Vagina (tissue), 2 donors: ENCODE results near the gene CCDC183. TPM values are rescaled to one million over a fixed set of nuclear protein-coding genes. Genes with fewer than 3 reads are reported as not detected.

ENCODE experiments used
- DNase-seq, 2 donors: peaks; one replicate each; pipeline ENCODE4 v3.0.0-alpha.2; 2017; ENCODE audit errors: extremely low spot score in 2 of 2
- H3K27ac ChIP-seq: fragments of 200-600 bp; sonication (generic); one replicate; pipeline ENCODE4 v1.5.1; 2019
- H3K27me3 ChIP-seq: fragments of 200-600 bp; sonication (generic); one replicate; pipeline ENCODE4 v1.5.1; 2019
- H3K36me3 ChIP-seq, 2 donors: fragments of 200-600 bp; sonication (generic); one replicate each; pipeline ENCODE4 v1.5.1; 2017 to 2019
- H3K4me1 ChIP-seq: fragments of 200-600 bp; sonication (generic); one replicate; pipeline ENCODE4 v1.5.1; 2019
- H3K4me3 ChIP-seq, 2 donors: fragments of 200-600 bp; sonication (generic); 1 replicate in 1 of 2; 2 replicates in 1 of 2; pipeline ENCODE4 v1.5.1; 2016 to 2019
- H3K9me3 ChIP-seq: fragments of 200-600 bp; sonication (generic); one replicate; pipeline ENCODE4 v1.5.1; 2019
- CTCF ChIP-seq, 3 experiments: fragments of 450-650 bp in 2 of 3; fragments of 200-600 bp in 1 of 3; sonication (generic) in 1 of 3; IDR thresholded peaks; one replicate each; pipeline ENCODE4 v1.5.1; 2017 to 2019; ENCODE audit warnings: antibody characterized with exemption in 3 of 3, mild to moderate bottlenecking in 2 of 3, moderate library complexity in 2 of 3
- POLR2A ChIP-seq, 2 donors: fragments of 450-650 bp; IDR thresholded peaks; one replicate each; pipeline ENCODE4 v1.6.1; 2017; ENCODE audit warnings: antibody characterized with exemption in 2 of 2, mild to moderate bottlenecking in 2 of 2, moderate library complexity in 2 of 2
- POLR2AphosphoS5 ChIP-seq, 2 donors: sonication (generic); formaldehyde crosslinking; IDR thresholded peaks; one replicate each; pipeline ENCODE4 v1.9.0; 2017; ENCODE audit warnings: antibody characterized with exemption in 2 of 2, mild to moderate bottlenecking in 2 of 2, low read depth in 1 of 2; ENCODE audit not compliant: insufficient read depth in 1 of 2
- intact Hi-C: fragments of 100-400 bp; cut with DNase I; formaldehyde crosslinking; loops from one replicate; pipeline ENCODE4 v1.15.1; 2023
- total RNA-seq: library from RNA; depleted of rRNA; stranded (reverse); fragments of >200 nt; gene quantifications from one replicate; pipeline ENCODE4 v1.2.3, GENCODE V29; 2016

CCDC183 gene
- total RNA-seq, 1 donor from 2014 or later: not detected

DNA sequence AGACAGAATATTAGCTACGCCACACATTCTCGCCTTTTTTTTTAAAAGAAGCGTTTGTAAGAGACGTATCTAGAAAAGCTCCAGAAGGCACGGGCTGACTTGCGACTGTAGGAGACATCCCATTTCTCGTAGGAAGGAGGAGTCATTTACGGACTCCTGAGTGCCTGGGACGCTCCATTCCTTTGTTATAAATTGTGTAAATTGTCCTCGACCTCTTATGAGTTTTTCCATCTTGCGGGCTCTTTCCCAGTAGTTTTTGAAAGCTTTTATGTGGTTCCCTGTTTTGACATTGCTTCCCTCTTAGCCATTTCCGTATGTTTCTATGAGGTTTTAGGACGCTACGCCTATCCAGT is 12.6 kb downstream of the CCDC183 start:
- intact Hi-C loops: no loop called here
- H3K36me3 ChIP-seq: peaks cover 0 to 3% of the 10 kb centered on the region in 2 donors
- H3K27me3 ChIP-seq: no peaks in the 10 kb centered on the region
- H3K4me3 ChIP-seq: peak overlapping the region; percentile 92 to 95
- H3K9me3 ChIP-seq: no peaks in the 10 kb centered on the region
- DNase-seq: no peak
- peaks cover 52% of the 10 kb centered on the region for H3K4me1 ChIP-seq
- TF ChIP-seq POLR2A (IDR thresholded peaks at IDR 0.05): no peak
- no peak for TF ChIP-seq POLR2AphosphoS5 (IDR thresholded peaks at IDR 0.05; ENCODE audit: insufficient read depth in 1 of 2, low read depth in 1 of 2)
- peak overlapping the region; percentile 82 for H3K27ac ChIP-seq

- intact Hi-C loops: no loop called here
- TF ChIP-seq CTCF (IDR thresholded peaks at IDR 0.05) (no peak), POLR2A (IDR thresholded peaks at IDR 0.05) (no peak), POLR2AphosphoS5 (IDR thresholded peaks at IDR 0.05; ENCODE audit: insufficient read depth in 1 of 2, low read depth in 1 of 2) (no peak)
- H3K9me3 ChIP-seq: no peaks in the 10 kb centered on the region
- H3K27me3 ChIP-seq: no peaks in the 10 kb centered on the region
- no peak overlapping the region for H3K4me3 ChIP-seq
- peaks cover 23% of the 10 kb centered on the region for H3K4me1 ChIP-seq
- H3K27ac ChIP-seq: no peak overlapping the region
- H3K36me3 ChIP-seq: peaks cover 0 to 3% of the 10 kb centered on the region in 2 donors
- no peak for DNase-seq
These were observed 18.7 kb downstream of the CCDC183 start for GRCh38 chr9:136814725-136815421.

DNA sequence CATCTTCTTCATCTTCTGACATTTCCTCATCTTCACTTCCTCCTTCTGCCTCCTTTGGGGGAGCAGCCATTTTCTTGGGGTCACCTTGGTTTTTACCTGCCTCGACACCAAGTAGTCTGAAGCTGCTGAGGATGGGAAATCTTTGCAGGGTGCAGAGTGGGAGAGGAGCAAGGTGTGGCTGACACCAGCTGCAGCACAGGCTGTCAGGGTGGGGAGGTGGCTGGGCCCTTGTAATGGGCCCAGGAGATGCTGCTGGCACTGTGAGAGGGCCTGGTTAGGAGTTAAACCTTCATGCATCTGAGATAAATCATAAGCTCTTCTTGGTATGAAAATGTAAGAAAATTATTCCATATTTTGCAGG is 19.3 kb downstream of the CCDC183 start:
- H3K27me3 ChIP-seq: no peaks in the 10 kb centered on the region
- peaks cover 18% of the 10 kb centered on the region for H3K4me1 ChIP-seq
- intact Hi-C loops: no loop called here
- no peak for DNase-seq
- H3K36me3 ChIP-seq: peaks cover 0 to 3% of the 10 kb centered on the region in 2 donors
- no peak for TF ChIP-seq POLR2A (IDR thresholded peaks at IDR 0.05)
- no peak for TF ChIP-seq POLR2AphosphoS5 (IDR thresholded peaks at IDR 0.05; ENCODE audit: insufficient read depth in 1 of 2, low read depth in 1 of 2)
- no peak for TF ChIP-seq CTCF (IDR thresholded peaks at IDR 0.05)
- H3K27ac ChIP-seq: no peak overlapping the region
- no peaks in the 10 kb centered on the region for H3K9me3 ChIP-seq
- no peak overlapping the region for H3K4me3 ChIP-seq

DNA sequence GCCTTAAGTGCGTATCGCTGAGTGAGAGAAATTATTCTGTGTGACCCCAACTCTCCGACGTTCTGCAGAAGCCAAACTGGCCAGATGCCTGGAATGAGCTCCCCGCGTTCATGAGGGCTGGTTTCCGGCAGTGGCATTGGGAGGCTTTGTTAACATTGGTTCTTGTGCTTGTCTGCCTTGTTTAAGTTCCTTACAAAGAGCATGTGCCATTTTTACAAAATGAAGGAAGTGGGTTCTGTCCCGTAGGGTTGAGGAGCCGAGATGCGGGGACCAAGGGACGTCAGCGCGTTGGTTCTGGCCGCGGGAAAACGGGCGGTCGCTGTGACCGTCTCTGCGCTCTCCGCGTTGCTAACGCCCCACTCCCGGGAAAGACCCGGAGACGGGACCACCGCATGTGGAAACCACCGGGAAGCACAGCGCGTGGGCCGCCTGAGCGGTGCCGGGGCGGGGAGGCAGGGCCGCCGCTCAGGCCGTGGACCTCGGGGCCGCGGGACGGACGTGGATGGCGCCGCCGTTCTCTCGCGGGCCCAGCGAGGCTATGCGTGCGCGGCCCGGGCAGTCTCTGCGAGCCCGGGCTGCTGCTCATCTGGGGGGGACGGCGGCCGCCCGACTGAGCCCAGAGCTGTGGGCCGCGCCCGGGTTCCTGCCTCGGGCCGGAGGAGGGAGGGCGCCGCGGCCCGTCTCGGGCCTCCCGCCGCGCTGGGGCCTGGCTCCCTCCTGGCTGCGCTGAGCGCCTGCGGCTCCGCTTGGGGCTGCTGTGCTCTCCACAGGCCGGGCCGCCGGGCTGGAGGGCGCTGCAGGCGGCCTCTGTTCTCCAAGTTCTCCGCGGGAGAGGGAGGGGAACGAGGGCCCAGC is 25.1 kb downstream of the CCDC183 start:
- DNase-seq: no peak
- no peaks in the 10 kb centered on the region for H3K9me3 ChIP-seq
- H3K27ac ChIP-seq: no peak overlapping the region
- peaks cover 0 to 15% of the 10 kb centered on the region in 2 donors for H3K36me3 ChIP-seq
- peak overlapping the region; percentile 33 to 47 for H3K4me3 ChIP-seq
- no peaks in the 10 kb centered on the region for H3K27me3 ChIP-seq
- TF ChIP-seq CTCF (IDR thresholded peaks at IDR 0.05): no peak
- no peak for TF ChIP-seq POLR2A (IDR thresholded peaks at IDR 0.05)
- TF ChIP-seq POLR2AphosphoS5 (IDR thresholded peaks at IDR 0.05; ENCODE audit: insufficient read depth in 1 of 2, low read depth in 1 of 2): no peak
- intact Hi-C loops: loop anchor here (2.0 kb wide), 1 partner anchor 34 kb away; no protein-coding TSS in a partner anchor
- H3K4me1 ChIP-seq: peaks cover 18% of the 10 kb centered on the region

- Histone ChIP-seq H3K36me3 (peaks cover 0 to 19% of the 10 kb centered on the region in 2 donors), H3K4me3 (peak overlapping the region; percentile 33 to 47), H3K27ac (no peak overlapping the region), H3K4me1 (peaks cover 18% of the 10 kb centered on the region), H3K9me3 (no peaks in the 10 kb centered on the region), H3K27me3 (no peaks in the 10 kb centered on the region)
- TF ChIP-seq POLR2AphosphoS5 (IDR thresholded peaks at IDR 0.05; ENCODE audit: insufficient read depth in 1 of 2, low read depth in 1 of 2) (no peak), POLR2A (IDR thresholded peaks at IDR 0.05) (no peak), CTCF (IDR thresholded peaks at IDR 0.05) (no peak)
- no peak for DNase-seq
- intact Hi-C loops: loop anchor here (2.0 kb wide), 1 partner anchor 33 kb away; no protein-coding TSS in a partner anchor
These were observed 25.8 kb downstream of the CCDC183 start for GRCh38 chr9:136821826-136822544.
